RWPE2 (cell line): ENCODE results near the gene RPL18A.
A peak's percentile ranks its signal among the peaks of the same experiment; 100 is the strongest.

Experiments
- ATAC-seq: fragments of 200-7000 bp; cut with Tn5 transposase; 3 replicates; pipeline ENCODE4 v1.9.1; 2021; ENCODE audit warnings: low read depth
- DNase-seq: peaks from one replicate; pipeline ENCODE4 v3.0.0-alpha.2; 2020; ENCODE audit warnings: low spot score
- H3K27ac ChIP-seq: fragments of 450-650 bp; 2 replicates; pipeline ENCODE4 v1.5.1; 2017; ENCODE audit warnings: mild to moderate bottlenecking; ENCODE audit not compliant: poor library complexity, severe bottlenecking
- H3K27me3 ChIP-seq: fragments of 250-450 bp; sonication (Bioruptor Pico); 2 replicates; pipeline ENCODE4 v1.5.1; 2021; ENCODE audit warnings: mild to moderate bottlenecking, moderate library complexity; ENCODE audit not compliant: insufficient read depth, poor library complexity, severe bottlenecking
- H3K36me3 ChIP-seq: fragments of 250-450 bp; sonication (Bioruptor Pico); 2 replicates; pipeline ENCODE4 v1.5.1; 2020; ENCODE audit warnings: low read depth, mild to moderate bottlenecking, moderate library complexity
- H3K4me1 ChIP-seq: fragments of 250-450 bp; sonication (Bioruptor Pico); 2 replicates; pipeline ENCODE4 v1.5.1; 2021; ENCODE audit warnings: mild to moderate bottlenecking, moderate library complexity; ENCODE audit not compliant: insufficient read depth, poor library complexity, severe bottlenecking
- H3K4me3 ChIP-seq: fragments of 250-450 bp; sonication (Bioruptor Pico); 2 replicates; pipeline ENCODE4 v1.5.1; 2021; ENCODE audit warnings: mild to moderate bottlenecking, moderate library complexity; ENCODE audit not compliant: severe bottlenecking
- H3K9me3 ChIP-seq: fragments of 250-450 bp; sonication (Bioruptor Pico); 2 replicates; pipeline ENCODE4 v1.5.1; 2021; ENCODE audit warnings: mild to moderate bottlenecking, moderate library complexity; ENCODE audit not compliant: severe bottlenecking
- CTCF ChIP-seq: fragments of 450-650 bp; IDR thresholded peaks from one replicate; pipeline ENCODE4 v1.5.1; 2017; ENCODE audit warnings: mild to moderate bottlenecking, moderate library complexity; ENCODE audit not compliant: poor library complexity, severe bottlenecking

RPL18A gene

GRCh38 chr19:17817668-17818363 lies 41.9 kb upstream of the RPL18A start:
- DNase-seq (no peak), ATAC-seq (peak; percentile 8; the same call in 1 of the 3 replicates)
- Histone ChIP-seq H3K27ac (no peak overlapping the region), H3K9me3 (no peaks in the 10 kb centered on the region), H3K36me3 (no peaks in the 10 kb centered on the region), H3K27me3 (no peaks in the 10 kb centered on the region), H3K4me1 (no peaks in the 10 kb centered on the region), H3K4me3 (no peak overlapping the region)
- TF ChIP-seq CTCF = no peak

DNA sequence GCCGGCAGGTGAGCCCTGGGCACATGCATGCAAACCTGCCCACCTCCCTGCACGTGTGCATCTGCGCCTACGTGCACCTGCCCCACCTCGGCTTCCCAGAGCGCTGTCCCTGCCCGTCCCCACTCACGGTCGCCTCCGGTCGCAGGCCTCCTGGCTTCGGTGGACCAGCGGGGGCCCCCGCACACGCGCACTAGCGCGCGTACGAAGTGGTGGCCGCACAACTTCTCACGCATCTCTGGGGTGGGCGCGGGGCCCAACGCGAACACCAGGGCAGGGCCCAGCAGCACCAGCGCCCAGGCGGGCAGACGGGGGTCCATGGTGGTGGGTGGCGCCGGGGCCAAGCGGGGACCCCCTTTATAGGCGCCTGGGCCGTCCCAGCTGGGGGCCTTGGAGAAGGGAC lies 38.5 kb upstream of the RPL18A start, which contains the start of gene INSL3:
TSS of gene INSL3 (minus strand) at position 330 of the 400 bp plus-strand sequence. CDS start at position 317, 13 bp downstream.
- Histone ChIP-seq H3K27ac (no peak within 1 kb of the TSS), H3K9me3 (no peaks in the 10 kb centered on the region), H3K4me3 (no peak within 1 kb of the TSS), H3K4me1 (no peaks in the 10 kb centered on the region), H3K27me3 (no peaks in the 10 kb centered on the region), H3K36me3 (no peaks in the 10 kb centered on the region)
- ATAC-seq (no peak), DNase-seq (no peak)
- TF ChIP-seq CTCF = no peak

DNA sequence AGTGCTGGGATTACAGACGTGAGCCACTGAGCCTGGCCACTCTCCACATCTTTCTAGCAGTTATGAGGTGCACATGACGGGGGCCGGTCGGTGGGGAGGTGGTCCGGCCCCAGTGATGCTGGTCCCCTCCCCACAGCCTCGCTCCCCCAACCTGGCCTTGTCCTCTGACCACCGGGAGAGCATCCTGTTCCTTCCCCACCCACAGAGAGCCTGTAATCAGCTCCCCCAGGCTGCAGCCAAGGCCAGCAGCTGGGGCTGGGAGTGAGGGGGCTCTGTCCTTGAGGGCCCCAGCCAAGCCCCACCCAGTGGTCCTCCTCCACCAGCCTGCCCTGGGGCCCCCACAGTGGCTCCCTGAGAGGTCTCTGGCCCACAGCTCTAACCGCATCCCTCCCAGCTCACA lies 35.4 kb upstream of the RPL18A start:
- TF ChIP-seq CTCF = no peak
- DNase-seq (no peak), ATAC-seq (no peak)
- Histone ChIP-seq H3K9me3 (no peaks in the 10 kb centered on the region), H3K36me3 (no peaks in the 10 kb centered on the region), H3K27me3 (no peaks in the 10 kb centered on the region), H3K4me3 (no peak overlapping the region), H3K27ac (no peak overlapping the region), H3K4me1 (no peaks in the 10 kb centered on the region)

- ATAC-seq (no peak), DNase-seq (no peak)
- H3K4me1 ChIP-seq = no peaks in the 10 kb centered on the region
- no peak overlapping the region for H3K27ac ChIP-seq
- H3K4me3 ChIP-seq = no peak overlapping the region
- no peaks in the 10 kb centered on the region for H3K9me3 ChIP-seq
- H3K36me3 ChIP-seq = no peaks in the 10 kb centered on the region
- no peak for TF ChIP-seq CTCF
- no peaks in the 10 kb centered on the region for H3K27me3 ChIP-seq
Observed at GRCh38 chr19:17826508-17827056, 33.1 kb upstream of the RPL18A start.

DNA sequence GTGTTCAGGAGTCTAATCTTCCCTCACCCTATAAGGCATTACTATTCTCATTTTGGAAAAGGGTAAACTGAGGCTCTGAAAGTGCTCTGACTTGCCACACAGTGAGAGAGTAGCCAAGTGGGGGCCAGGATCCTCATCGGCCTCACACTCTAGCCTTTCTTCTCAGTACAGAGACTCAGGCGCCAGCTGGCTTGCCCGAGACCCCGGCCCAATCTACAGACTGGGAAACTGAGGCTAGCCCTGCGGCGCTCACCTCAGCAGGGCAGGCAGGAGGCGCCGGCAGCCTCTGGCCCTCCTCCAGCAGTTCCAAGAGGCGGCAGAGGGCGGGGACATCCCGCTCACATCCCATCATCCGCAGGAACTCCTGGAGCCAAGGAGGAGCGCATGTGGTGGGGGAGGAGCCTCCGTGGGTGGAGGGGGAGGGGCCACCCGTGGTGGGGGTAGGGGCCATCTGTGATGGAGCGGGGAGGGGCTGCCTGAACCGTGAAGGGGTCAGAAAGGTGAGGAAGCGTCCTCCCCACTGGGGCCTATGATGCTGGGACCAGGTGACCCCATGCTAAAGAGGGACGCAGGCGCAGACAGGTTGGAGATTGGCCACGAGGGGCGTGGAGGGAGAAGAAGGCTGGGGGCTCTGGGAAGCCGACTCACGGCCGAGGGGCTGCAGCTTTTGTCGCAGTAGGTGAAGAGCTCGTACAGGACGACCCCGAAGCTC lies 29.7 kb upstream of the RPL18A start:
- Histone ChIP-seq H3K36me3 (no peaks in the 10 kb centered on the region), H3K4me3 (peak overlapping the region; percentile 48), H3K27me3 (no peaks in the 10 kb centered on the region), H3K27ac (peak overlapping the region; percentile 57), H3K4me1 (no peaks in the 10 kb centered on the region), H3K9me3 (no peaks in the 10 kb centered on the region)
- ATAC-seq (peak; percentile 73), DNase-seq (peak; percentile 88)
- TF ChIP-seq CTCF = peak; percentile 27
